H1 (cell line): ENCODE measurements around the gene CEACAM7. TPM values are rescaled to one million over a fixed set of nuclear protein-coding genes. Genes with fewer than 3 reads are reported as not detected.

Experiments
- CTCF ChIA-PET: fragments of 300-600 bp; sonication (Branson Sonifier 250); formaldehyde crosslinking; loops from one replicate; lab custom pipeline; 2021; ENCODE audit not compliant: partially characterized antibody; lab: Charles Lee
- POLR2A ChIA-PET: fragments of 300-600 bp; sonication (Branson Sonifier 250); formaldehyde crosslinking; loops from one replicate; lab custom pipeline; 2021; ENCODE audit warnings: inconsistent platforms; ENCODE audit not compliant: partially characterized antibody; lab: Charles Lee
- DNase-seq, 2 experiments: peaks; one replicate each; pipeline versions ENCODE4 v3.0.0 to v3.0.0-alpha.2; 2010 to 2022; ENCODE audit warnings: low spot score in 2 of 2, low read depth in 1 of 2, mixed read lengths in 1 of 2
- FAIRE-seq: peaks from 2 replicates; lab custom pipeline; 2011; peaks lifted over from hg19 to GRCh38; lab: Jason Lieb, UNC
- H2AFZ ChIP-seq: 2 replicates; pipeline ENCODE4 v1.8.1; 2012; ENCODE audit warnings: low read length, inconsistent platforms
- H2AK5ac ChIP-seq: 2 replicates; pipeline ENCODE4 v1.6.1; 2013; ENCODE audit warnings: low read depth, low read length
- H2BK120ac ChIP-seq: replicated peaks from 2 replicates; pipeline ENCODE3; 2013; ENCODE audit warnings: low read depth, low read length, inconsistent platforms
- H2BK12ac ChIP-seq: 2 replicates; pipeline ENCODE4 v1.6.1; 2013; ENCODE audit warnings: low read depth, low read length
- H2BK15ac ChIP-seq: 2 replicates; pipeline ENCODE4 v1.6.1; 2013; ENCODE audit warnings: low read length
- H2BK20ac ChIP-seq: 2 replicates; pipeline ENCODE4 v1.6.1; 2013; ENCODE audit warnings: low read length
- H2BK5ac ChIP-seq: 2 replicates; pipeline ENCODE4 v1.6.1; 2013; ENCODE audit warnings: low read depth, low read length
- H3K14ac ChIP-seq: 2 replicates; pipeline ENCODE4 v1.6.1; 2013; ENCODE audit warnings: inconsistent platforms; ENCODE audit not compliant: insufficient read length
- H3K18ac ChIP-seq: 2 replicates; pipeline ENCODE4 v1.6.1; 2013; ENCODE audit warnings: low read length; ENCODE audit errors: extremely low read depth
- H3K23ac ChIP-seq: 2 replicates; pipeline ENCODE4 v1.6.1; 2013; ENCODE audit warnings: inconsistent platforms; ENCODE audit not compliant: insufficient read length
- H3K23me2 ChIP-seq: 2 replicates; pipeline ENCODE4 v1.6.1; 2013; ENCODE audit warnings: low read depth, low read length
- H3K27ac ChIP-seq: 2 replicates; pipeline ENCODE4 v1.6.1; 2011; ENCODE audit warnings: low read depth, low read length, inconsistent platforms
- H3K27me3 ChIP-seq, 4 experiments: replicated peaks in 1 of 4; 1 replicate in 1 of 4; 2 replicates in 3 of 4; pipeline versions ENCODE4 v1.6.1 to v1.8.1; 2011 to 2013; ENCODE audit warnings: low read length in 3 of 4, mild to moderate bottlenecking in 3 of 4, inconsistent platforms in 2 of 4, mixed read lengths in 2 of 4, moderate library complexity in 1 of 4; ENCODE audit not compliant: control insufficient read depth in 3 of 4, insufficient read depth in 3 of 4; ENCODE audit errors: extremely low read depth in 1 of 4
- H3K36me3 ChIP-seq, 4 experiments: 2 replicates each; pipeline versions ENCODE4 v1.6.1 to v1.8.1; 2011 to 2013; ENCODE audit warnings: mild to moderate bottlenecking in 4 of 4, low read length in 3 of 4, moderate library complexity in 2 of 4, control low read depth in 1 of 4, inconsistent platforms in 1 of 4; ENCODE audit not compliant: insufficient read depth in 4 of 4, control insufficient read depth in 2 of 4
- H3K4ac ChIP-seq: replicated peaks from 2 replicates; pipeline ENCODE3; 2013; ENCODE audit warnings: low read length, low read depth, mixed read lengths, inconsistent platforms; ENCODE audit not compliant: insufficient read length
- H3K4me1 ChIP-seq, 4 experiments: replicated peaks in 1 of 4; 1 replicate in 1 of 4; 2 replicates in 3 of 4; pipeline versions ENCODE4 v1.6.1 to v1.8.1; 2011 to 2013; ENCODE audit warnings: low read length in 3 of 4, inconsistent platforms in 2 of 4, mixed read lengths in 1 of 4; ENCODE audit not compliant: insufficient read depth in 4 of 4, control insufficient read depth in 3 of 4
- H3K4me2 ChIP-seq, 2 experiments: 2 replicates each; pipeline versions ENCODE4 v1.6.1 to v1.8.1; 2011 to 2013; ENCODE audit warnings: low read depth in 2 of 2, low read length in 2 of 2, control low read depth in 1 of 2, inconsistent platforms in 1 of 2, mild to moderate bottlenecking in 1 of 2; ENCODE audit not compliant: insufficient read depth in 1 of 2
- H3K4me3 ChIP-seq, 4 experiments: fragments of 200-600, 300-600 bp in 1 of 4; sonication (generic), shearing (Covaris generic), sonication (Bioruptor Twin) in 1 of 4; 2 replicates each; pipeline versions ENCODE4 v1.5.1 to v1.8.1; 2011 to 2016; ENCODE audit warnings: low read length in 4 of 4, low read depth in 3 of 4, control low read depth in 2 of 4, inconsistent platforms in 2 of 4, mild to moderate bottlenecking in 2 of 4, mixed read lengths in 1 of 4, moderate library complexity in 1 of 4; ENCODE audit not compliant: insufficient read depth in 2 of 4; ENCODE audit errors: extremely low read depth in 1 of 4
- H3K56ac ChIP-seq: replicated peaks from 2 replicates; pipeline ENCODE3; 2013; ENCODE audit warnings: low read depth, mild to moderate bottlenecking, mixed read lengths, low read length, inconsistent platforms; ENCODE audit not compliant: insufficient read length
- H3K79me1 ChIP-seq: 2 replicates; pipeline ENCODE4 v1.6.1; 2013; ENCODE audit warnings: low read depth, low read length, control low read depth
- H3K79me2 ChIP-seq, 2 experiments: 2 replicates each; pipeline versions ENCODE4 v1.6.1 to v1.8.1; 2012 to 2013; ENCODE audit warnings: low read length in 2 of 2, mild to moderate bottlenecking in 2 of 2, inconsistent platforms in 1 of 2; ENCODE audit not compliant: insufficient read depth in 2 of 2, control insufficient read depth in 1 of 2
- H3K9ac ChIP-seq, 4 experiments: replicated peaks in 1 of 4; 1 replicate in 1 of 4; 2 replicates in 3 of 4; pipeline versions ENCODE4 v1.6.1 to v1.8.1; 2011 to 2013; ENCODE audit warnings: low read depth in 3 of 4, low read length in 3 of 4, control low read depth in 2 of 4, mild to moderate bottlenecking in 2 of 4, moderate library complexity in 2 of 4, inconsistent platforms in 1 of 4; ENCODE audit errors: extremely low read depth in 1 of 4
- H3K9me3 ChIP-seq, 2 experiments: 2 replicates each; pipeline versions ENCODE4 v1.6.1 to v1.8.1; 2012 to 2013; ENCODE audit warnings: mild to moderate bottlenecking in 2 of 2, moderate library complexity in 2 of 2, control low read depth in 1 of 2, inconsistent platforms in 1 of 2, low read depth in 1 of 2, low read length in 1 of 2, mixed read lengths in 1 of 2; ENCODE audit not compliant: insufficient read depth in 2 of 2
- H4K20me1 ChIP-seq, 2 experiments: replicated peaks in 1 of 2; 2 replicates each; pipeline versions ENCODE3 to v1.8.1; 2011 to 2013; ENCODE audit warnings: inconsistent platforms in 2 of 2, low read length in 2 of 2, mild to moderate bottlenecking in 1 of 2; ENCODE audit not compliant: insufficient read depth in 2 of 2, control insufficient read depth in 1 of 2
- H4K5ac ChIP-seq: 2 replicates; pipeline ENCODE4 v1.6.1; 2013; ENCODE audit warnings: low read length, low read depth, mixed read lengths, inconsistent platforms; ENCODE audit not compliant: insufficient read length
- H4K8ac ChIP-seq: 2 replicates; pipeline ENCODE4 v1.8.0; 2013; ENCODE audit warnings: mild to moderate bottlenecking, moderate library complexity, low read length, inconsistent platforms; ENCODE audit not compliant: insufficient read depth; ENCODE audit errors: extremely low read depth
- H4K91ac ChIP-seq: replicated peaks from 2 replicates; pipeline ENCODE3; 2013; ENCODE audit warnings: low read length, mixed read lengths, inconsistent platforms; ENCODE audit not compliant: insufficient read length
- BRCA1 ChIP-seq: IDR thresholded peaks from 2 replicates; pipeline ENCODE4 v1.6.1; 2012; ENCODE audit warnings: low read depth, low read length, improper control_type of control experiment
- CBX8 ChIP-seq: fragments of 300-800, 300-1000 bp; sonication (generic); IDR thresholded peaks from 2 replicates; pipeline ENCODE4 v1.7.1; 2016; ENCODE audit warnings: low read depth, low read length, borderline replicate concordance
- CEBPB ChIP-seq: IDR thresholded peaks from 2 replicates; pipeline ENCODE4 v1.6.1; 2012; ENCODE audit warnings: low read depth, low read length
- CHD1 ChIP-seq: IDR thresholded peaks from 2 replicates; pipeline ENCODE4 v1.6.1; 2012; ENCODE audit warnings: low read depth, low read length, improper control_type of control experiment
- HDAC2 ChIP-seq, 2 experiments: fragments of 300-600 bp in 1 of 2; sonication (generic) in 1 of 2; IDR thresholded peaks; 2 replicates each; pipeline ENCODE4 v1.6.1; 2011 to 2012; ENCODE audit warnings: low read depth in 2 of 2, low read length in 2 of 2, mild to moderate bottlenecking in 2 of 2, moderate library complexity in 2 of 2, borderline replicate concordance in 1 of 2, inconsistent platforms in 1 of 2
- JUN ChIP-seq: IDR thresholded peaks from 2 replicates; pipeline ENCODE4 v1.6.1; 2011; ENCODE audit warnings: low read depth, mild to moderate bottlenecking, improper control_type of control experiment, low read length
- POLR2AphosphoS5 ChIP-seq: IDR thresholded peaks from 2 replicates; pipeline ENCODE4 v1.6.1; 2011; ENCODE audit warnings: low read depth, low read length
- POU5F1 ChIP-seq: IDR thresholded peaks from 2 replicates; pipeline ENCODE4 v1.6.1; 2011; ENCODE audit warnings: low read depth, mild to moderate bottlenecking, low read length, moderate library complexity
- SIN3A ChIP-seq, 2 experiments: IDR thresholded peaks in 1 of 2; conservative IDR thresholded peaks in 1 of 2; 2 replicates each; pipeline ENCODE4 v1.6.1; 2011 to 2012; ENCODE audit warnings: low read length in 2 of 2, improper control_type of control experiment in 1 of 2, low read depth in 1 of 2, mild to moderate bottlenecking in 1 of 2
- SIX5 ChIP-seq: IDR thresholded peaks from 2 replicates; pipeline ENCODE4 v1.6.1; 2011; ENCODE audit warnings: mild to moderate bottlenecking, low read depth, low read length
- SP1 ChIP-seq: IDR thresholded peaks from 2 replicates; pipeline ENCODE4 v1.6.1; 2011; ENCODE audit warnings: low read depth, low read length
- TBP ChIP-seq: IDR thresholded peaks from 2 replicates; pipeline ENCODE4 v1.6.1; 2011; ENCODE audit warnings: low read depth, low read length, improper control_type of control experiment
- TCF12 ChIP-seq: IDR thresholded peaks from 2 replicates; pipeline ENCODE4 v1.6.1; 2011; ENCODE audit warnings: low read depth, mild to moderate bottlenecking, low read length
- YY1 ChIP-seq: IDR thresholded peaks from 2 replicates; pipeline ENCODE4 v1.6.1; 2011; ENCODE audit warnings: low read depth, mild to moderate bottlenecking, low read length
- WGBS, 2 experiments: shearing (Covaris generic) in 1 of 2; methylation state at CpG; one replicate each; pipeline versions ENCODE4 v1.1.6 to v1.1.7; 2013 to 2015; ENCODE audit warnings: low lambda C conversion rate in 2 of 2, mixed read lengths in 2 of 2, inconsistent platforms in 1 of 2, low coverage in 1 of 2, missing lambda C conversion rate in 1 of 2; ENCODE audit not compliant: insufficient replicate concordance in 2 of 2, insufficient coverage in 1 of 2, insufficient read length in 1 of 2; ENCODE audit errors: extremely low coverage in 1 of 2, missing lambda C conversion rate in 1 of 2; 5-methylcytosine and 5-hydroxymethylcytosine counted together
- polyA plus RNA-seq, 7 experiments: library from polyadenylated mRNA; depleted of rRNA in 3 of 7; stranded (reverse) in 5 of 7; unstranded in 2 of 7; fragments of >200 nt in 5 of 7; fragments of 200-250 nt in 2 of 7; gene quantifications; 1 replicate in 5 of 7; 2 replicates in 1 of 7; 4 replicates in 1 of 7; pipeline versions ENCODE4 v1.2.1 to v1.2.3, GENCODE V29; 2011 to 2013; ENCODE audit warnings: missing spikeins in 2 of 7, mixed read lengths in 2 of 7
- total RNA-seq: library from RNA; stranded (reverse); fragmentation: NEBNext Ultra II Directional; extraction: Animal tissue kit (Norgen Biotek cat#: 25700); gene quantifications from 2 replicates; pipeline ENCODE4 v1.2.1, GENCODE V29; 2021

The CEACAM7 gene
- total and polyA plus RNA-seq, 2 of the 8 experiments (the other 6 are each of a cell fraction or from before 2014, with no cell fraction given), result not detected

DNA sequence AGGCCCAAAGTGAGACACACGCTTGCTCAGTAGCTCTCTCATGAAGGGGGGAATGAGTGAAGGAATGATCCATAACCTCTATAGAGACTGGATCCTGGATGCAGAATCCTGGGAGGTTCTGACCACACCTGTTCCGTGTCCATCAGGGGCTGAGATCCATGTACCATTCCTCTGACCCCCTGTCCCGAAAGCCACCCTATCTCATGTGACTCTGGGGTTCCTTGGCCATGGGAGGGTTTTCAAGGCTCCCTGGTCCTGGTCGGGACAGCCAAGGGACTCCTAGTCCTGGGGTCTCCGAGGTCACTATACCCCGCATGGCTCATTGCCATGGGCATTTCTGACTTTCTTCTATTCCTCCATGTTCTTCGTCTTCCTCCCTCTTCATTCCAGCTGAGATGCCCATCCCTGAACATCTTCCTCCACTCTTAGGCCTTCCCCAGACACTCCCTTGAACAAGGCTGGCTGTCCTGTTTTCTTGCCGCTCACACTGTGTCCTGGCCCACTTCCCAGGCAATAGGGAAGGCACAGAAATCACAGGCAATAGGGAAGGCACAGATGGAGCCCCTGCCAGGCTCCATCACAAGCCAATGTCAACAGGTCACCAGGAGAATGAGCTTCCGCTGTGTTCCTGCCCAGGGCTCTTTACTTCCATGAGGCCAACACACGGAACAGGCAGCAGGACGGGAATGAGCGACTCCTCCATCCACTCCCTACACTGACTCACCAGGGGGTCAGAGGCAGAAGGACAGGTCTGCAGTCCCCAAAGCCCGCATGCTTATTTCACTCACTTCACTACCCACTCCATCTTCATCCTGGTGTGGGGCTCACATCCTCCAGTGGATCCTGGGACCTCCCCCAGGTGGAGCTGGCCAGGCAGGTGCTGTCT lies 23.5 kb upstream of the CEACAM7 start:
- Histone ChIP-seq H3K9me3 (peaks cover 66 to 92% of the 10 kb centered on the region in 2 experiments), H3K4me1 (no peaks in the 10 kb centered on the region), H3K79me1 (no peaks in the 10 kb centered on the region), H3K79me2 (no peaks in the 10 kb centered on the region), H4K91ac (no peak overlapping the region), H4K5ac (no peak overlapping the region), H2BK20ac (no peak overlapping the region), H2AFZ (no peak overlapping the region), H4K20me1 (no peaks in the 10 kb centered on the region), H4K8ac (no peak overlapping the region; the same call in 1 of the 2 replicates), H3K4me3 (no peak overlapping the region), H3K18ac (no peak overlapping the region), H3K27me3 (no peaks in the 10 kb centered on the region), H3K23me2 (no peaks in the 10 kb centered on the region), H2BK5ac (no peak overlapping the region), H3K23ac (no peak overlapping the region), H2BK15ac (no peak overlapping the region), H3K9ac (no peak overlapping the region), H2BK12ac (no peak overlapping the region), H3K4ac (no peak overlapping the region), H3K27ac (no peak overlapping the region), H3K14ac (no peak overlapping the region), H2AK5ac (no peak overlapping the region), H2BK120ac (no peak overlapping the region), H3K4me2 (no peak overlapping the region), H3K56ac (no peak overlapping the region), H3K36me3 (no peaks in the 10 kb centered on the region)
- POLR2A ChIA-PET, result no interaction called here
- FAIRE-seq (no peak), DNase-seq (no peak)
- CTCF ChIA-PET, result interaction anchor here (1.2 kb wide), 1 partner anchor 42 kb away, joined by 4 read pairs; no protein-coding TSS in a partner anchor
- WGBS, 2 experiments, result 72% methylated on average over 13 of the region's 13 CpGs; no CpG with 5 or more reads in 1 of the 2 experiments
- TF ChIP-seq SIN3A (conservative IDR thresholded peaks at IDR 0.05 in 1 of 2, IDR thresholded peaks at IDR 0.05 in 1 of 2; ENCODE audit: low read depth in 1 of 2, low read length in 2 of 2) (no peak), CHD1 (no peak), SP1 (no peak), TCF12 (no peak), POLR2AphosphoS5 (no peak), CEBPB (no peak), HDAC2 (IDR thresholded peaks at IDR 0.05; ENCODE audit: borderline replicate concordance in 1 of 2, low read depth in 2 of 2, low read length in 2 of 2) (no peak), BRCA1 (no peak), POU5F1 (no peak), CBX8 (no peak), SIX5 (no peak), TBP (no peak), YY1 (no peak), JUN (no peak)
